GM12865 (cell line): ENCODE results near the gene MYPN.

ENCODE experiments used
- DNase-seq: peaks from one replicate; pipeline ENCODE4 v3.0.0; 2010; ENCODE audit warnings: low read depth
- H3K4me3 ChIP-seq: 2 replicates; pipeline ENCODE4 v1.5.1; 2011; ENCODE audit warnings: mild to moderate bottlenecking, low read depth, low read length, control low read depth
- CTCF ChIP-seq: IDR thresholded peaks from 2 replicates; pipeline ENCODE4 v1.5.1; 2011; ENCODE audit warnings: low read length, control low read depth, low read depth, inconsistent platforms; ENCODE audit not compliant: insufficient read depth; ENCODE audit errors: missing control alignments

MYPN gene

GRCh38 chr10:68118657-68119056 is 9.4 kb downstream of the MYPN start:
- DNase-seq: no peak
- no peak for TF ChIP-seq CTCF
- no peak overlapping the region for H3K4me3 ChIP-seq

- TF ChIP-seq CTCF: no peak
- no peak overlapping the region for H3K4me3 ChIP-seq
- no peak for DNase-seq
Observed at GRCh38 chr10:68121020-68121743, 11.9 kb downstream of the MYPN start.

GRCh38 chr10:68121852-68122251 is 12.6 kb downstream of the MYPN start:
- TF ChIP-seq CTCF: no peak
- no peak for DNase-seq

GRCh38 chr10:68124718-68125117 is 15.4 kb downstream of the MYPN start:
- DNase-seq: no peak
- no peak for TF ChIP-seq CTCF
- H3K4me3 ChIP-seq: no peak overlapping the region

More at GRCh38 chr10:68121852-68122251, 12.6 kb downstream of the MYPN start:
- no peak overlapping the region for H3K4me3 ChIP-seq

- DNase-seq: no peak
- H3K4me3 ChIP-seq: no peak overlapping the region
- TF ChIP-seq CTCF: no peak
Observed at GRCh38 chr10:68125772-68126171, 16.5 kb downstream of the MYPN start.

- H3K4me3 ChIP-seq: no peak overlapping the region
- TF ChIP-seq CTCF: no peak
- no peak for DNase-seq
Observed at GRCh38 chr10:68128015-68128414, 18.7 kb downstream of the MYPN start.

- H3K4me3 ChIP-seq: no peak overlapping the region
- no peak for DNase-seq
- TF ChIP-seq CTCF: no peak
Observed at GRCh38 chr10:68132391-68132790, 23.1 kb downstream of the MYPN start.
